HK-2 (cell line): ENCODE measurements around the gene DMD.
"Not testable (repeated sequence)": the region's sequence is repeated elsewhere in the genome, so short reads cannot be mapped to it uniquely, and the experiment has no call there.

Experiments used
- DNase-seq: peaks from one replicate; pipeline ENCODE4 v3.0.0-alpha.2; 2018; ENCODE audit not compliant: unreplicated experiment

The DMD gene

GRCh38 chrX:32614707-32615106, 596.6 kb downstream of the DMD start:
- DNase-seq: no peak

GRCh38 chrX:32599156-32599555, 612.2 kb downstream of the DMD start:
- no peak for DNase-seq

GRCh38 chrX:32598707-32599106, 612.6 kb downstream of the DMD start:
- no peak for DNase-seq

- no peak for DNase-seq
Observed at GRCh38 chrX:32597777-32598176, 613.6 kb downstream of the DMD start.

GRCh38 chrX:32592786-32593185, 618.6 kb downstream of the DMD start:
- no peak for DNase-seq

- no peak for DNase-seq
Observed at GRCh38 chrX:32591589-32591988, 619.8 kb downstream of the DMD start.

- DNase-seq: no peak
Observed at GRCh38 chrX:32582729-32583128, 628.6 kb downstream of the DMD start.

GRCh38 chrX:32576885-32577284, 634.5 kb downstream of the DMD start:
- DNase-seq: no peak

- DNase-seq: no peak
Observed at GRCh38 chrX:32572644-32573043, 638.7 kb downstream of the DMD start.

GRCh38 chrX:32571579-32571978, 639.8 kb downstream of the DMD start:
- DNase-seq: no peak

- no peak for DNase-seq
Observed at GRCh38 chrX:32562261-32562660, 649.1 kb downstream of the DMD start.

- no peak for DNase-seq
Observed at GRCh38 chrX:32545101-32545500, 666.2 kb downstream of the DMD start.

GRCh38 chrX:32538554-32538953, 672.8 kb downstream of the DMD start:
- no peak for DNase-seq

GRCh38 chrX:32533848-32534247, 677.5 kb downstream of the DMD start:
- DNase-seq: no peak

- DNase-seq: no peak
Observed at GRCh38 chrX:32532262-32532661, 679.1 kb downstream of the DMD start.

- no peak for DNase-seq
Observed at GRCh38 chrX:32530802-32531403, 680.4 kb downstream of the DMD start.

GRCh38 chrX:32528451-32528850, 682.9 kb downstream of the DMD start:
- DNase-seq: not testable (repeated sequence)

- no peak for DNase-seq
Observed at GRCh38 chrX:32525234-32525633, 686.1 kb downstream of the DMD start.

GRCh38 chrX:32524385-32524784, 687.0 kb downstream of the DMD start:
- no peak for DNase-seq

GRCh38 chrX:32520789-32521188, 690.6 kb downstream of the DMD start:
- no peak for DNase-seq

- no peak for DNase-seq
Observed at GRCh38 chrX:32514986-32515385, 696.4 kb downstream of the DMD start.

GRCh38 chrX:32501606-32502005, 709.7 kb downstream of the DMD start:
- DNase-seq: no peak

- DNase-seq: no peak
Observed at GRCh38 chrX:32496671-32497070, 714.7 kb downstream of the DMD start.

GRCh38 chrX:32495855-32496254, 715.5 kb downstream of the DMD start:
- no peak for DNase-seq
